Astrocyte (in vitro differentiated cells and primary cell): Measurements from ENCODE around the gene NAALADL2. TPM values are rescaled to one million over a fixed set of nuclear protein-coding genes. Genes with fewer than 3 reads are reported as not detected.

Experiments used
- DNase-seq: peaks from one replicate; pipeline ENCODE4 v3.0.0-alpha.2; 2010; ENCODE audit warnings: low read depth
- FAIRE-seq: peaks from 2 replicates; lab custom pipeline; 2011; peaks lifted over from hg19 to GRCh38; lab: Jason Lieb, UNC
- H2AFZ ChIP-seq: 2 replicates; pipeline ENCODE4 v1.6.0; 2012; ENCODE audit warnings: low read depth, low read length, inconsistent platforms
- H3K27ac ChIP-seq: 2 replicates; pipeline ENCODE4 v1.5.1; 2011; ENCODE audit warnings: low read depth, low read length, inconsistent platforms
- H3K27me3 ChIP-seq: 2 replicates; pipeline ENCODE4 v1.6.0; 2011; ENCODE audit warnings: low read length, inconsistent platforms; ENCODE audit not compliant: insufficient read depth
- H3K36me3 ChIP-seq: 2 replicates; pipeline ENCODE4 v1.5.1; 2011; ENCODE audit warnings: low read length, inconsistent platforms; ENCODE audit not compliant: insufficient read depth
- H3K4me1 ChIP-seq: 2 replicates; pipeline ENCODE4 v1.5.1; 2011; ENCODE audit warnings: low read length, inconsistent platforms; ENCODE audit not compliant: insufficient read depth
- H3K4me2 ChIP-seq: 2 replicates; pipeline ENCODE4 v1.6.0; 2012; ENCODE audit warnings: low read length, inconsistent platforms
- H3K4me3 ChIP-seq: 2 replicates; pipeline ENCODE4 v1.5.1; 2011; ENCODE audit warnings: low read depth, mild to moderate bottlenecking, low read length, inconsistent platforms; ENCODE audit not compliant: insufficient read depth
- H3K79me2 ChIP-seq: 2 replicates; pipeline ENCODE4 v1.6.0; 2012; ENCODE audit warnings: mild to moderate bottlenecking, low read length, inconsistent platforms; ENCODE audit not compliant: insufficient read depth
- H3K9ac ChIP-seq: 2 replicates; pipeline ENCODE4 v1.6.0; 2012; ENCODE audit warnings: mild to moderate bottlenecking, low read length, inconsistent platforms
- H3K9me3 ChIP-seq: 2 replicates; pipeline ENCODE4 v1.5.1; 2012; ENCODE audit warnings: low read depth, mild to moderate bottlenecking, low read length, inconsistent platforms; ENCODE audit not compliant: insufficient read depth
- H4K20me1 ChIP-seq: 2 replicates; pipeline ENCODE4 v1.6.0; 2012; ENCODE audit warnings: low read length, inconsistent platforms; ENCODE audit not compliant: insufficient read depth
- H3K27ac Mint-ChIP-seq: one replicate; pipeline ENCODE4 v1.8.0; 2021; ENCODE audit warnings: mild to moderate bottlenecking, mixed read lengths; ENCODE audit not compliant: unreplicated experiment
- H3K27me3 Mint-ChIP-seq: one replicate; pipeline ENCODE4 v1.8.0; 2021; ENCODE audit warnings: low read depth, mixed read lengths; ENCODE audit not compliant: unreplicated experiment
- H3K36me3 Mint-ChIP-seq: one replicate; pipeline ENCODE4 v1.8.0; 2021; ENCODE audit warnings: low read depth, mixed read lengths; ENCODE audit not compliant: unreplicated experiment
- H3K4me1 Mint-ChIP-seq: one replicate; pipeline ENCODE4 v1.8.0; 2021; ENCODE audit warnings: low read depth, mixed read lengths; ENCODE audit not compliant: unreplicated experiment
- H3K4me3 Mint-ChIP-seq: one replicate; pipeline ENCODE4 v1.8.0; 2021; ENCODE audit warnings: mild to moderate bottlenecking, moderate library complexity, mixed read lengths; ENCODE audit not compliant: unreplicated experiment
- H3K9me3 Mint-ChIP-seq: one replicate; pipeline ENCODE4 v1.8.0; 2021; ENCODE audit warnings: mild to moderate bottlenecking, mixed read lengths; ENCODE audit not compliant: unreplicated experiment
- CTCF ChIP-seq: IDR thresholded peaks from 2 replicates; pipeline ENCODE4 v1.5.1; 2011; ENCODE audit warnings: low read depth, mild to moderate bottlenecking, inconsistent platforms, low read length, moderate library complexity; ENCODE audit not compliant: insufficient read depth
- EZH2 ChIP-seq: IDR thresholded peaks from 2 replicates; pipeline ENCODE4 v1.6.1; 2012; ENCODE audit warnings: mild to moderate bottlenecking, low read length, inconsistent platforms; ENCODE audit not compliant: insufficient read depth
- total RNA-seq: library from RNA; stranded (reverse); gene quantifications from 2 replicates; pipeline ENCODE4 v1.2.1, GENCODE V29; 2021

Gene NAALADL2
- total RNA-seq, 1 donor from 2014 or later = 2.7 TPM

- Histone ChIP-seq H2AFZ (no peak overlapping the region), H3K9me3 (no peaks in the 10 kb centered on the region), H3K4me3 (no peak overlapping the region), H3K36me3 (no peaks in the 10 kb centered on the region), H3K9ac (no peak overlapping the region), H3K4me2 (no peak overlapping the region), H3K4me1 (no peaks in the 10 kb centered on the region), H3K27ac (no peak overlapping the region), H3K79me2 (no peaks in the 10 kb centered on the region), H3K27me3 (no peaks in the 10 kb centered on the region), H4K20me1 (no peaks in the 10 kb centered on the region)
- Mint-ChIP-seq H3K4me3 (no peak overlapping the region), H3K36me3 (no peaks in the 10 kb centered on the region), H3K27me3 (no peaks in the 10 kb centered on the region), H3K4me1 (no peaks in the 10 kb centered on the region), H3K27ac (no peak overlapping the region), H3K9me3 (no peaks in the 10 kb centered on the region)
- FAIRE-seq (no peak), DNase-seq (no peak)
- no peak for TF ChIP-seq CTCF
- TF ChIP-seq EZH2 = no peak
Observed at GRCh38 chr3:175502155-175502554, 643.0 kb downstream of the NAALADL2 start.

- no peak overlapping the region for H2AFZ ChIP-seq
- Mint-ChIP-seq H3K4me3 (no peak overlapping the region), H3K36me3 (no peaks in the 10 kb centered on the region), H3K27me3 (no peaks in the 10 kb centered on the region), H3K27ac (no peak overlapping the region), H3K4me1 (no peaks in the 10 kb centered on the region), H3K9me3 (no peaks in the 10 kb centered on the region)
- FAIRE-seq (no peak), DNase-seq (no peak)
- no peaks in the 10 kb centered on the region for H3K27me3 ChIP-seq
- no peak overlapping the region for H3K4me3 ChIP-seq
- H3K36me3 ChIP-seq = no peaks in the 10 kb centered on the region
- no peak overlapping the region for H3K9ac ChIP-seq
- no peaks in the 10 kb centered on the region for H3K9me3 ChIP-seq
- H4K20me1 ChIP-seq = no peaks in the 10 kb centered on the region
- TF ChIP-seq EZH2 = no peak
- no peaks in the 10 kb centered on the region for H3K79me2 ChIP-seq
- H3K4me1 ChIP-seq = no peaks in the 10 kb centered on the region
- H3K27ac ChIP-seq = no peak overlapping the region
- no peak overlapping the region for H3K4me2 ChIP-seq
Observed at GRCh38 chr3:175511219-175511785, 652.2 kb downstream of the NAALADL2 start.

- no peak for FAIRE-seq
Observed at GRCh38 chr3:175512700-175513099, 653.6 kb downstream of the NAALADL2 start.

More at GRCh38 chr3:175512700-175513099, 653.6 kb downstream of the NAALADL2 start:
- H3K27ac Mint-ChIP-seq = no peak overlapping the region
- Histone ChIP-seq H3K4me3 (no peak overlapping the region), H3K4me1 (no peaks in the 10 kb centered on the region), H3K36me3 (no peaks in the 10 kb centered on the region), H2AFZ (no peak overlapping the region), H3K9ac (no peak overlapping the region), H3K27me3 (no peaks in the 10 kb centered on the region), H3K4me2 (no peak overlapping the region), H4K20me1 (no peaks in the 10 kb centered on the region), H3K79me2 (no peaks in the 10 kb centered on the region), H3K9me3 (no peaks in the 10 kb centered on the region), H3K27ac (no peak overlapping the region)
- H3K27me3 Mint-ChIP-seq = no peaks in the 10 kb centered on the region
- DNase-seq = no peak
- no peaks in the 10 kb centered on the region for H3K4me1 Mint-ChIP-seq
- no peaks in the 10 kb centered on the region for H3K9me3 Mint-ChIP-seq
- no peak overlapping the region for H3K4me3 Mint-ChIP-seq
- TF ChIP-seq EZH2 = no peak
- no peak for TF ChIP-seq CTCF
- no peaks in the 10 kb centered on the region for H3K36me3 Mint-ChIP-seq
